Stimulated activated CD4-positive, alpha-beta T cell treated with anti-CD3 and anti-CD28 coated beads, Interleukin-4, amount 100 ng/mL, for 24 hours (primary cell): ENCODE measurements around the gene SLC19A3.
"Not testable (repeated sequence)": the region's sequence is repeated elsewhere in the genome, so short reads cannot be mapped to it uniquely, and the experiment has no call there.

ENCODE experiments used
- DNase-seq: peaks from one replicate; pipeline ENCODE4 v3.0.0-alpha.2; 2020

The SLC19A3 gene

GRCh38 chr2:227717687-227718567 is at the start of gene SLC19A3:
TSS of gene SLC19A3 (minus strand) at chr2:227718028. CDS start at chr2:227702318, 15,710 bp downstream.
- DNase-seq: no peak

GRCh38 chr2:227766373-227766883 is 48.6 kb upstream of the SLC19A3 start:
- DNase-seq: peak; percentile 70

- DNase-seq: no peak
Observed at GRCh38 chr2:227765788-227766372, 48.1 kb upstream of the SLC19A3 start.

DNA sequence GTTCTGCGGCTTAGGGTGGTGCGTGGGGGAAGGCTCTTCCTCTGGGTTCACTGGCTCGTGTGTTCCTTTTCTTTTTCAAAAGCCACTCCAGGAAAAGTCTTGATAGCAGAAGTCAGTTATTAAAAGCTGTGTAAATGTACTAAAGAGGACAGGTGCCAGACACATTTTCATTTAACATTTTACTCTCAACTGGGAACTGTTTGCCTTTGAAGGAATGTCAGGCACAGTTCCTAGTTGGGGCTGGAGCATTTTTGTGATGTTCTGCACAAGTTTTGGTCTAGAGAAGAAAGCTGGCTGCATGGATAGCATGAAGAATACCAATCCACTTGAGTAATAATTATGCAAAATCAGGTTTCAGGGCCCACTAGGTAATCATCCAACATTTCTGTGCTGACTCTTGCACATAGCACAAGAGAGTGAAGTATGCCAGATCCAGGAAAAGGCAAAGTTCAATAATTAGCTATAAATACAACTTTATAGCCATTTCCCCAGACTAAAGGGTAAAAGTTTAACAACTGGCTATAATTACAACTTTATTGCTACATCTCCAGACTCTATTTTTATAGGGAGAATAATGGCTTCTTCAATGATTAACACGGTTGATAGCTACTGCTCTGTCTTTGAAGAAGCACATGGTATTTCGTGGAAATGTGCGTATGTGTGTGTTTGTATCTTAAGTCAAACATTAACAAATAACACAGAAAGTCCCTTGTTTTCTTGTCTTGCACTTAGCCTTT is 44.1 kb upstream of the SLC19A3 start:
- DNase-seq: no peak

GRCh38 chr2:227759411-227760118 is 41.7 kb upstream of the SLC19A3 start:
- DNase-seq: no peak

- not testable (repeated sequence) for DNase-seq
Observed at GRCh38 chr2:227756261-227756660, 38.4 kb upstream of the SLC19A3 start.

- DNase-seq: no peak
Observed at GRCh38 chr2:227748079-227748478, 30.3 kb upstream of the SLC19A3 start.

DNA sequence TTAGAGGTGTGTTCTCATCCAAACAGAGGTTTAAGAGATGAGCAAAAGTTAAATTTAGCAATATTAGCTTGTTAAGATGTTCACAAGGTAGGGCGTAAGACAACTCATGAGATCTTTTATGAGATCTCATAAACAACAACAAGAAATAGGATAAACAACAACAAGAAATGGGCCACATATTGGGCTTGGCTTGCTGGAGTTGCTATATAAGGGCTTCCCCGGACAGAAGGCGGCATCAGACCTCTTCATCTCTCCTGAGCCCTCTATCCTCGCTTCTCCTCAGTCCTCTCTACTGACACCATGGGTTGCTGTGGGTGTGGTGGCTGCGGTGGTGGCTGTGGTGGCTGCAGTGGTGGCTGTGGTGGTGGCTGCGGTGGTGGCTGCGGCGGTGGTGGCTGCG is 27.8 kb upstream of the SLC19A3 start, which contains the start of gene SCYGR8:
SCYGR8 (plus strand) TSS at position 301 of the 400 bp plus-strand sequence; CDS start at position 301, 0 bp downstream.
- DNase-seq: no peak

GRCh38 chr2:227740705-227741104 is 22.9 kb upstream of the SLC19A3 start:
- peak; percentile 6 for DNase-seq

DNA sequence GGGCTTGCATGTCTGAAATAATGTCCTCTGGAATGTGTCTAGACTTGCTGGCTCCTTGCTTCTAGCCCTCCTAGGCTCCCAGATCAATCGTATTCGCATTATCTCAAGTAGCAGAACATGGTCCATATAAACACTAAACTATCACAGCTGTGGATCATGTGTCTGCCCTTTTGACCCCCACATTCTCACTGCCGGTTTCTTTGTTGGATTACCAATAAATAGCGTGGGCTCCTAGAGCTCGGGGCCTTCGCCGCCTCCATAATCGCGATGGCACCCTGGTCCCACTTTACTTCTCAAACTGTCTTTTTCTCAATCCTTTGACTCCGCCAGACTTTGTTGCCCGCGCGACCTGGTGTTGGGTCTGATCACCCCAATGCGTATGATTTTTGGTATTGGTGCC is 21.5 kb upstream of the SLC19A3 start:
- DNase-seq: no peak

GRCh38 chr2:227728035-227728434 is 10.2 kb upstream of the SLC19A3 start, which contains the start of gene SCYGR7:
TSS of gene SCYGR7 (plus strand) at chr2:227728335. CDS start at chr2:227728335, 0 bp downstream.
- DNase-seq: no peak

DNA sequence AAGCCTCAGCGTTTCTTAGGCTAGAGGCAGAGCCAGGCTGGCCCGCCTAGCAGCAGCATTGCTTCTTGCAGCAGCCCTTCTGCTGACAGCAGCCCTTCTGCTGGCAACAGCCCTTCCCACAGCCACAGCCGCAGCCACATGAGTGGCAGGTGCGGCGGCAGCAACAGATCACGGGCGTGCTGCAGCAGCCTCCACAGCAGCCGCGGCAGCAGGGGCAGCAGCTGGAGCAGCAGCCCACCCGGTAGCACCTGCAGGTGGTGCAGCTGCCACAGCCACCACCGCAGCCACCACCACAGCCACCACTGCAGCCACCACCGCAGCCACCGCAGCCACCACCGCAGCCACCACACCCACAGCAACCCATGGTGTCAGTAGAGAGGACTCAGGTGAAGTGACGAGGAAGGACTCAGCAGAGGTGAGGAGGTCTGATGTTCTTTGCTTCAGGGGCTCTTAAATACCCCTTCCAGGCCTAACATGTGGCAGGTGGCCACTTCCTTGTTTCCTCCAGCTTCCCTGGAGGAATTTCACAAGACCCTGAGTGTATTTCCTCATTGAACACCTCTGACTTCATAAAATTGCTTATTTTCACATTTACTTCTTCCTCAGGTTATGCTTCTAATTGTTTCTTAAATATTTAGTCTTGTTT is 6.7 kb upstream of the SLC19A3 start, which contains the start of gene SCYGR6:
SCYGR6 (minus strand) TSS at position 364 of the 646 bp plus-strand sequence; CDS start at position 364, 0 bp downstream.
- no peak for DNase-seq

DNA sequence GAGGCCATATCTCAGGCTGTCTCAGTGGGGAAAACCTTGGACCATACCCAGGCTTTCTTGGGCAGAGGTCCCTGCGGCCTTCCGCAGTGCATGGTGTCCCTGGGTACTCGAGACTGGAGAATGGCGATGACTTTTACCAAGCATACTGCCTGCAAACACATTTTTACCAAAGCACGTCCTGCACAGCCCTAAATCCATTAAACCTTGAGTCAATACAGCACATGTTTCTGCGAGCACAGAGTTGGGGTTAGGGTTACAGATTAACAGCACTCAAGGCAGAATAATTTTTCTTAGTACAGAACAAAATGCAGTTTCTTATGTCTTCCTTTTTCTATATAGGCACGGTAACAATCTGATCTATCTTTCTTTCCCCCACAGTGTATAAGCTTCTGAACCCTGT is 5.0 kb upstream of the SLC19A3 start:
- not testable (repeated sequence) for DNase-seq

- DNase-seq: no peak
Observed at GRCh38 chr2:227720680-227721079, 2.9 kb upstream of the SLC19A3 start.

GRCh38 chr2:227719641-227720040 is 1.8 kb upstream of the SLC19A3 start:
- no peak for DNase-seq

GRCh38 chr2:227716501-227716900 is 1.3 kb downstream of the SLC19A3 start:
- no peak for DNase-seq

GRCh38 chr2:227713291-227713690 is 4.5 kb downstream of the SLC19A3 start:
- no peak for DNase-seq

GRCh38 chr2:227710986-227711385 is 6.8 kb downstream of the SLC19A3 start:
- DNase-seq: no peak

DNA sequence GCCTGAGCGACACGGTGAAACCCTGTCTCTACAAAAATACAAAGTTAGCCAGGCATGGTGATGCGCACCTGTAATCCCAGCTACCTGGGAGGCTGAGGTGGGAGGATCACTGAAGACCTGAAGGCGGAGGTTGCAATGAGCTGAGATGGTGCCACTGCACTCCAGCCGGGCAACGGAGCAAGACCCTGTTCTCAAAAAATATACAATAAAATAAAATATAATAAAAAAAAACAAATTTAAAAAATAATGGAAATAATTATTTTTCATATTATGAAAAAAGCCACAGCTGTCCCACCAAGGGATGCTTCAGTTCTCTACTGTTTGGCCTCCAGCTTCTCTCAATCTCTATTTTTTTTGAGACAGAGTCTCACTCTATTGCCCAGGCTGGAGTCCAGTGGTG is 10.4 kb downstream of the SLC19A3 start:
- DNase-seq: no peak

DNA sequence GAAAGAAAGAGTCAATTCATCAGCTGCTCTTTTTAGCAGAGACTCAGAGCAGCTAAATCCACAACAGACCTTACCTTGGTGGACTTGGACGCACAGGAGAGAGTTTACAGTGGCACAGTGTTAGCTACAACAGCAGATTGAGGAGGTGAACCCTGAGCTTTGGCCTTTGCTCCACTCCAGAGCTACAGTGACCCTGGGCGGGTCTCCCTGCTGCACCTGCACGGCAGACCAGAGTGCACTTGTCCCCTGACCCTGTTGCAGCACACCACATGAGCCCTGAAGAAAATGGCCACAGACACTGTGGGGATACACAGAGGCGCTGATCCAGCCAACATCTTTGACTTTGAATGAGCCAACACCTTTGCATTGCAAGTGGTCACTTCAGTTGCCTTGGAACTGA is 11.0 kb downstream of the SLC19A3 start:
- no peak for DNase-seq

DNA sequence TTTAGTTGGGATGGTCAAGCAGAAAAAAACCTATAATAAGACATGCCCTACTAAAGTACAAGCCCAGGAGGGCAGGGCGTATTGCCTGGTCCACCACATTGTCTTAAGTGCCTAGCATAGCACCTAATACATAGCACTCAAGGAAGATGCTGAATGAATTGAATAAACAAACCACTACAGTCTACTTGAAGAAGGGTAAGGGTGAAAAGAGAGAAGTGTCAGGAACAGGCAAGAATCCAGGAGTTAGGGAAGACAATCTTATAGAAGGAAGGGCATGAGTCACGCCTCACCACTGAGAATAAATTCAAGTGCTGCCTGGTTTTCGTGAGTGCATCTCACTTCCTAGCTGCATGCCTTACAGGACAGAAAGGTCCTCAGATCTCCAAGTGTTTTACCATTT is 13.9 kb downstream of the SLC19A3 start:
- no peak for DNase-seq

GRCh38 chr2:227703280-227703732 is 14.5 kb downstream of the SLC19A3 start:
- DNase-seq: no peak
